ENCODE results near the gene SAMHD1.
A peak's percentile ranks its signal among the peaks of the same experiment; 100 is the strongest.
"Not testable (repeated sequence)": the region's sequence is repeated elsewhere in the genome, so short reads cannot be mapped to it uniquely, and the experiment has no call there.

Gene SAMHD1

GRCh38 chr20:36917943-36918342 is 33.6 kb downstream of the SAMHD1 start:
- DNase-seq (ENCODE audit: extremely low read depth in 1 of 2, low read depth in 1 of 2) = no peak

GRCh38 chr20:36917240-36917639 is 34.3 kb downstream of the SAMHD1 start:
- no peak for DNase-seq (ENCODE audit: extremely low read depth in 1 of 2, low read depth in 1 of 2)

GRCh38 chr20:36916199-36916598 is 35.3 kb downstream of the SAMHD1 start:
- no peak for DNase-seq (ENCODE audit: extremely low read depth in 1 of 2, low read depth in 1 of 2)

DNA sequence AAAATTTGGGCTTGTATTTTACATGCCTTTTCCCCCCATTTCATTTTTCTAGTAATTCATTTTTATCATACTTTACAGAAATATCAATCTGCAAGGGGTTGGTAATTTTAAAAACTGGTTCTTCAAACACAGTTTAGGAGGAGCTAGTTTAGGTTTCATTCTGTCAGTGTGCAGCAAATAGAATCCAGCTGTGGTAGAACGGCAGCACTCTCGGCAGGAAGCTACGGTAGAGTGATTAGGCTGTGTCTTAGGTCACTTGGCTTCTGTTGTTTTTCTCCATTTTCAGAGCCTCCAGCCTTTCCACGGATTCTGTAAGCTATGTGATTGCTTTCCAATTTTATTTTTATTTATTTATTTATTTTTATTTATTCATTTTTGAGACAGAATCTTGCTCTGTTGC is 42.9 kb downstream of the SAMHD1 start:
- DNase-seq (ENCODE audit: extremely low read depth in 1 of 2, low read depth in 1 of 2) = no peak

GRCh38 chr20:36906086-36906485 is 45.4 kb downstream of the SAMHD1 start:
- not testable (repeated sequence) for DNase-seq (ENCODE audit: extremely low read depth in 1 of 2, low read depth in 1 of 2)

- not testable (repeated sequence) for DNase-seq (ENCODE audit: extremely low read depth in 1 of 2, low read depth in 1 of 2)
Measured at GRCh38 chr20:36905566-36905965, 45.9 kb downstream of the SAMHD1 start.

- DNase-seq (ENCODE audit: extremely low read depth in 1 of 2, low read depth in 1 of 2) = no peak
Measured at GRCh38 chr20:36904690-36905089, 46.8 kb downstream of the SAMHD1 start.

GRCh38 chr20:36895036-36895435 is 56.5 kb downstream of the SAMHD1 start:
- no peak for DNase-seq (ENCODE audit: extremely low read depth in 1 of 2, low read depth in 1 of 2)

GRCh38 chr20:36893801-36894200 is 57.7 kb downstream of the SAMHD1 start:
- no peak for DNase-seq (ENCODE audit: extremely low read depth in 1 of 2, low read depth in 1 of 2)

DNA sequence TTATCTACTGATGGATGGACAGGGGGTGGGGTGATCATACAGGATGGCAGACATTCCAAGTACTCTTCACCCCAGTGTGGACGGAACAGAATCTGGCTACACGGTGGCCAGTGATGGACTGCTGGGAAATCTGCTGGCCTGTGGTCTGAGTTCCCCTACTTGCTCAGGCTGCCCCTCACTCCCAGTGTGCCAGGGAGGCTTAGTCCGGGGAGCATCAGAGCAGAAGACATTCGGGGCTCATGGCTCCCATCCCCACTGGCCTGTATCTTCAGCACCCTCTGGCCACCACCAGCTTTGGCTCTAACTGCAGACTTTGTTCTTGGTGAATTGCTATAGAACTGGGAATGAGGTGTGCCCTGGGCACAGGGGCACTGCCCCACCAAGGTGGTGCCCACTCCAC is 60.3 kb downstream of the SAMHD1 start:
- no peak for DNase-seq (ENCODE audit: extremely low read depth in 1 of 2, low read depth in 1 of 2)

DNA sequence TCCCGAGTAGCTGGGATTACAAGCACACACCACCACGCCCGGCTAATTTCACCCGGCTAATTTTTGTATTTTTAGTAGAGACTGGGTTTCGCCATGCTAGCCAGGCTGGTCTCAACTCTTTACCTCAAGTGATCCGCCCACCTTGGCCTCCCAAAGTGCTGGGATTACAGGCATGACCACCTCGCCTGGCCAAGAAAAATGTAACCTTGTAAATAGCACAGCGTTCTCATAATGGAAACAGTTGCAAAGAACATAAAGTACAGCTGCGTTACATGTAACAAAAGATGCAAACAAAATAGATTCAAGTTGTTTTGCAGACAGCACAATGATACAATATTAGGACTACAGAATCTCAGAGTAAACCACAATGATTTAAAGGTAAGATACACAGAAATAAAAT is 60.9 kb downstream of the SAMHD1 start:
- DNase-seq (ENCODE audit: extremely low read depth in 1 of 2, low read depth in 1 of 2) = no peak

GRCh38 chr20:36888880-36889516 is 62.5 kb downstream of the SAMHD1 start:
- DNase-seq (ENCODE audit: extremely low read depth in 1 of 2, low read depth in 1 of 2) = no peak

GRCh38 chr20:36887752-36888090 is 63.8 kb downstream of the SAMHD1 start:
- DNase-seq (ENCODE audit: extremely low read depth in 1 of 2, low read depth in 1 of 2) = no peak

- peak; percentile 50 to 61 for DNase-seq (ENCODE audit: extremely low read depth in 1 of 2, low read depth in 1 of 2)
Measured at GRCh38 chr20:36886859-36887751, 64.4 kb downstream of the SAMHD1 start.

DNA sequence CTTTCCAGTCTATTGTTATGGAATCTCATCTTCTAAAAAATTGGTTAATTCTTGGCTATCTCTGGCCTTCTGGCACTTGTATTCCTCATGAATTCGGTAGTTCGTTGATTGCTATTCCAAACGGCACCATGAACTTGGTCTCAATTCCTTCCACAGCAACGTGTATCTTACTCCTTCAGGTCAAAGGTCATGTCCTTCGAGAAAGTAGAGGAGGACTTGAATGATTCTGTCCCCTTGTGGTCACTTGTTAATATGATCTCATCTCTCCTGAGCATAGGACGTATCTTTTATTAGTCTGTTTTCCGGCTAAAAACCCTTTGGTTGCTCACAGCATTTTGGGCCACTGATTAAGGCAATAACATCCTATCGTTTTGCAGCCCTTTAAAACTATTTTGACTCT is 66.2 kb downstream of the SAMHD1 start:
- DNase-seq (ENCODE audit: extremely low read depth in 1 of 2, low read depth in 1 of 2) = no peak

GRCh38 chr20:36883977-36884535 is 67.5 kb downstream of the SAMHD1 start:
- no peak for DNase-seq (ENCODE audit: extremely low read depth in 1 of 2, low read depth in 1 of 2)

- peak in 1 of 2 donors; percentile 17 for DNase-seq (ENCODE audit: extremely low read depth in 1 of 2, low read depth in 1 of 2)
Measured at GRCh38 chr20:36881888-36882287, 69.6 kb downstream of the SAMHD1 start.

DNA sequence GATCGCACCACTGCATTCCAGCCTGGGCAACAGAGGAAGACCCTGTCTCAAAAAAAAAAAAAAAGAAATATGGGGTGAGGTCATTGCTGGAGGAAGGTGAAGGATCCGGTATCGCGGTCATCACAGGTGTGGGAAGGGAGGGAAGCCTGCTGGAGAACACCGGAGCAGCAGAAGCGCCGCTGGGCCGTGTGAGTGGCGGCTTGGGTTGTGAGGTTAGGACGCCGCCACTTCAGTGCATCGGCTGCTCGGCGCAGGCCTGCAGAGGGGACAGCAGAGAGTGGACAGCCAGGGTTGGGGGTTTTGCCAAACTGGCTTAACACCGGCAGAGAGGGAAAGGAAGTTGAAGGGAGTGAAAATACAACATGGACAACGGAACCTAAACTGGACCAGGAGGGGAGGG is 70.2 kb downstream of the SAMHD1 start:
- DNase-seq (ENCODE audit: extremely low read depth in 1 of 2, low read depth in 1 of 2) = no peak

GRCh38 chr20:36880741-36881250 is 70.7 kb downstream of the SAMHD1 start:
- DNase-seq (ENCODE audit: extremely low read depth in 1 of 2, low read depth in 1 of 2) = no peak

- DNase-seq (ENCODE audit: extremely low read depth in 1 of 2, low read depth in 1 of 2) = no peak
Measured at GRCh38 chr20:36878941-36879340, 72.6 kb downstream of the SAMHD1 start.

- DNase-seq (ENCODE audit: extremely low read depth in 1 of 2, low read depth in 1 of 2) = no peak
Measured at GRCh38 chr20:36876473-36876833, 75.1 kb downstream of the SAMHD1 start.
